Epithelial cell of esophagus (primary cell): Measurements from ENCODE around the gene TGFBR2.
A peak's percentile ranks its signal among the peaks of the same experiment; 100 is the strongest.

Source experiments
- DNase-seq: peaks from one replicate; pipeline ENCODE4 v3.0.0; 2010; ENCODE audit warnings: low read depth
- H3K4me3 ChIP-seq: 2 replicates; pipeline ENCODE4 v1.5.1; 2011; ENCODE audit warnings: mild to moderate bottlenecking, low read length, control low read depth
- TF ChIP-seq, protein P1 (sequence below): IDR thresholded peaks from 2 replicates; pipeline ENCODE4 v1.5.1; 2011; ENCODE audit warnings: low read depth, mild to moderate bottlenecking, low read length, control low read depth, inconsistent platforms; ENCODE audit not compliant: insufficient read depth; ENCODE audit errors: missing control alignments

TGFBR2 gene

DNA sequence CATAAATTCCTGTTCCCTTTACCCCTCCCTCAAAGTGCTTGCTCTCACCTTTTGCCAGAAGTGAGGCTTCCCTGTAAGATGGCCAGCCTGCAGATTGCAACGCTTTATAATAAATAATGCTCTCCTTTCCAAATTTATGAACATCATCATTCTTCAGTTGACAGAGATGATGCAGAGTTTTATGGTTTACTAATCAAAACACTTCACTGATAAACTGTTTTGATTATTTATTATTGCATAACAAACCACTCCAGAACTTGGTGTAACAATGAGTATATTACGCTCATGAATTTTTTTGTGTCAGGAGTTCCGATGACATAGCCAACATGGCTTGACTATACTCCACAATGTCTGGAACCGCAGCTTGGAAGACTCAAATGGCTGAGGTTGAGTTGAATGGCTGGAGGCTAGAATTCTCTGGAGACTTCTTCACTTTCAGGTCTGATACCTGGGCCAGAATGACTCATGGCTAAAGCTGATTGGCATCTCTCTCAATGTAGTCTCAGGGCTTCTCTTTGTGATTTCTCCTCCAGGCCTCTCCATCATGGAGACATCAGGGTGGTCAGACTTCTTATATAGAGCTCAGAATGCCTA, 27.3 kb upstream of the TGFBR2 start:
- TF ChIP-seq, protein P1, sequence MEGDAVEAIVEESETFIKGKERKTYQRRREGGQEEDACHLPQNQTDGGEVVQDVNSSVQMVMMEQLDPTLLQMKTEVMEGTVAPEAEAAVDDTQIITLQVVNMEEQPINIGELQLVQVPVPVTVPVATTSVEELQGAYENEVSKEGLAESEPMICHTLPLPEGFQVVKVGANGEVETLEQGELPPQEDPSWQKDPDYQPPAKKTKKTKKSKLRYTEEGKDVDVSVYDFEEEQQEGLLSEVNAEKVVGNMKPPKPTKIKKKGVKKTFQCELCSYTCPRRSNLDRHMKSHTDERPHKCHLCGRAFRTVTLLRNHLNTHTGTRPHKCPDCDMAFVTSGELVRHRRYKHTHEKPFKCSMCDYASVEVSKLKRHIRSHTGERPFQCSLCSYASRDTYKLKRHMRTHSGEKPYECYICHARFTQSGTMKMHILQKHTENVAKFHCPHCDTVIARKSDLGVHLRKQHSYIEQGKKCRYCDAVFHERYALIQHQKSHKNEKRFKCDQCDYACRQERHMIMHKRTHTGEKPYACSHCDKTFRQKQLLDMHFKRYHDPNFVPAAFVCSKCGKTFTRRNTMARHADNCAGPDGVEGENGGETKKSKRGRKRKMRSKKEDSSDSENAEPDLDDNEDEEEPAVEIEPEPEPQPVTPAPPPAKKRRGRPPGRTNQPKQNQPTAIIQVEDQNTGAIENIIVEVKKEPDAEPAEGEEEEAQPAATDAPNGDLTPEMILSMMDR: no peak
- H3K4me3 ChIP-seq: no peak overlapping the region
- peak; percentile 55 for DNase-seq

DNA sequence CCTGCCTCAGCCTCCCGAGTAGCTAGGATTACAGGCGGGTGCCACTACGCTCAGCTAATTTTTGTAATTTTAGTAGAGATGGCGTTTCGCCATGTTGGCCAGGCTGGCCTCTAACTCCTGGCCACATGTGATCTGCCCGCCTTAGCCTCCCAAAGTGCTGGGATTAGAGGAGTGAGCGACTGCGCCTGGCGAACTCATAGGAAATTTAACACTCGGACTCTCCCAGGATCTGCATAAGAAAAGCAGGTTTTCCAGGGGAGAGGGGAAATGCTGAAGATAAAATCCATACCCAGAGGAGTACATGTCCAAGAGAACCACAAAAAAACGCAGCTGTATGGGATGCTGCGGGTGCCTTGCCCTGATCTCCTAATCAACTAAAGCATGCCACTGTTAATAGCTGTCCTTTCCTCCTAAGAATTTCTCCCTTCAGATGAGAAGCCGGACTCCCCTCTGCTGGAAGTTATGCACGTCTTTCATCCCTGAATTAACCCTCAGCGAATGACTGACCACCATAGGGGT, 25.3 kb upstream of the TGFBR2 start:
- no peak for DNase-seq
- TF ChIP-seq, protein P1: no peak
- no peak overlapping the region for H3K4me3 ChIP-seq

DNA sequence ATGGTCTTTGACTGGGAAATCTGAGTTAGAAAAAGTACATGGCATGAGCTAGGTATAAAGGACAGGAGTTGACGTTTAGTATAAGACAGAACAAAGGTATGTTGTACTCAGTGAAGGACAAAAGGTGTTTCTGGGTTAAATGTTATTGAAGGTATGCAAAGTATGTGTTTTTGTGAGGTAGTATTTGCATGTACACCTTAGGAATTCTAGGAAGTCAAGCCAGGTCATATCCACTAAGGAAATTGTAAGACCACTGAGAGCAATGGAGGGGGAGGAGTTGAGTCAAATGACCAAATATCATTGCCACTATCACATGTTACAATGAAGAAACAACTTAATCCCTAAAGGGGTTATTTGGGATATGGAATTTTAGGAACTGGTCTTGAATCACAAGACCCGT, 24.4 kb upstream of the TGFBR2 start:
- no peak overlapping the region for H3K4me3 ChIP-seq
- TF ChIP-seq, protein P1: no peak
- no peak for DNase-seq

DNA sequence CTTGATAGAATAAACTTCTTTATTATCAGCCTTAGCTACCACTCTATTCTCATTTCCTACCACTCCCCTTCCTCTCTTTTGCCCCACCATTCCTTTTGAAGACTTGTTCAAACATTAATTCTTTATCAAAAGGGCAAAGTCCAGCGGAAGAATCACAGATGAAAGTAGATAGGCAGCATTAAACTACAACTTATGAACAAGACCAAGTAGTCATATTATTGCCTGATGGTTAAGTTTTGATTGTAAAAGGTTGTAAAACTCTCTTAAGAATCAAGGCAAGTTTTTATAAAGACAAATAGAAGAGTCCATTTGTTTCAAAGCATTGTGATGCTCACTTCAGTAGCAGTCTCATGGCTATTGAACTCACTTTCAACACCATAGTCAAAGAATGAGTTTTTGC, 22.4 kb upstream of the TGFBR2 start:
- no peak for DNase-seq
- H3K4me3 ChIP-seq: no peak overlapping the region
- TF ChIP-seq, protein P1: no peak

DNA sequence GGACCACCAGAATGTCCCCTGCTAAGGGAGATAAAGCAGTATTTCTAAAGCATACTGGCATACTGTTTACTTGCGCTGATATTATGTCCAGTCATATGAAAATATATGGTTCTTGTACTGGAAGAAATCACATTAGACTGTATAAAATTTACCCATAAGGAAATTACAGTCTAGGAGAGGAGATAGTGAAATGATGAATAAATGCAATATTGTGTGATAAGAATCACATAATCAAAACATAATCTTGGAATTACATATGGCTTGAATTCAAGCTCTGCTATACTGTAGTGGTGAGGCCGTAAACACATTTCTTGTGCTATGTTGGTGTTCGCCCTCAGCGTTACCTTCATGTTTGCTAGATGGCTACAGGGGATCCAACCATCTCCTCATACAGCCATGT, 20.7 kb upstream of the TGFBR2 start:
- TF ChIP-seq, protein P1: no peak
- no peak for DNase-seq
- no peak overlapping the region for H3K4me3 ChIP-seq

DNA sequence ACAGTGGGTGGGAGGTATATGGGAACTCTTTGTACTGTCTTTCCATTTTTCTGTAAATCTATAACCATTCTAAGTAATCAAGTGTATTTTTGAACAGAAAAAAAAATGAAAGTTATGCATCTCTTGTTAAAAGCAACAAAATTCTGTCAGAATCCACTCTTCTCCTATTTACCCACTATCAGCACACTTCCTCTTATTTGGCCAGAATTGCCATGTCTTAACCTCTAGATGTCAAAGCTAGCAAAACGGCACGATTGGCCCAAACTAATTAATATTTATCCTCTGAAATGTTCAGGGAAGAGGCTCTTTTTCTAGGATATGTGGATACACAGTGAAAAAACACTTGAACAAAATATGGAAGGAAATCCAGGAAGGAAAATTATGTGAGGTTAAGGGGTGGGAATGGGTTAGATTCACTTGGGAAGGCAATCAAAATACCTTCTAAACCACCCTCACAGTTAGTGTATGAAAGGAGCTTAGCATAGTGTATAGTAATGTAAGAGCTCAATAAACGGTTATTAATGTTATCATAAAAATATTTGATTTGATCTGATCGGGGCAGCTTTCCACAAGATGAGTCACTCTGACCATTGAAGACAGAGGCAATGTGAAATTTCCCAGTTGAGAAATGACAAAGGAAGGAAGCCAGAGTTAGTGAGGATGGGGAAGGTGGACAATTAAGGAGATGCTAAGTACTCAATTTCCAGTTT, 20.1 kb upstream of the TGFBR2 start:
- no peak overlapping the region for H3K4me3 ChIP-seq
- no peak for DNase-seq
- TF ChIP-seq, protein P1: no peak
